GDM1 (cell line): ENCODE data around the gene DEFB131A.
"Not testable (repeated sequence)": the region's sequence is repeated elsewhere in the genome, so short reads cannot be mapped to it uniquely, and the experiment has no call there.

Experiments
- DNase-seq: peaks from one replicate; lab custom pipeline; 2025; lab: John Stamatoyannopoulos, UW

The DEFB131A gene

GRCh38 chr4:9494256-9495035 is 50.2 kb downstream of the DEFB131A start:
- DNase-seq: not testable (repeated sequence)

DNA sequence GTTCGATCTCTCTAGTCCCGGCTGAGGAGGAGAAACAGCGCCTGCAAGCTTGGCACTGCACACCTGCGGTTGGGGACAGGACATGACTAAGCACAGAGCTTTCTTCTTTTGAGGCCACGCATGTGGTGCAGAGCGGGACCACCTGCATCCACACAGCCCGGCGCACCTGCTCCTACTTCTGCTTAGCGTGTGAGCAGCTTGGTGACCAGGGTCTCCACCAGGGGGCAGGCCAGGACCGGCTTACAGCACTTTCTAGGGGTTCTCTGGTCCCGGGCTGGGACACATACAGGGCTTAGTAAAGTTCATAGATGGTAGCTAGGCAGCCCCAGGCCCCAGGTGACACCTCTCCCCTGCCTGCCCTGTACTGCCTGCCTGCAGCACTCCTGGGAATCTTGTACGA is 51.2 kb downstream of the DEFB131A start:
- DNase-seq: peak; percentile 28

- DNase-seq: not testable (repeated sequence)
These were observed 53.6 kb downstream of the DEFB131A start for GRCh38 chr4:9497575-9498467.

DNA sequence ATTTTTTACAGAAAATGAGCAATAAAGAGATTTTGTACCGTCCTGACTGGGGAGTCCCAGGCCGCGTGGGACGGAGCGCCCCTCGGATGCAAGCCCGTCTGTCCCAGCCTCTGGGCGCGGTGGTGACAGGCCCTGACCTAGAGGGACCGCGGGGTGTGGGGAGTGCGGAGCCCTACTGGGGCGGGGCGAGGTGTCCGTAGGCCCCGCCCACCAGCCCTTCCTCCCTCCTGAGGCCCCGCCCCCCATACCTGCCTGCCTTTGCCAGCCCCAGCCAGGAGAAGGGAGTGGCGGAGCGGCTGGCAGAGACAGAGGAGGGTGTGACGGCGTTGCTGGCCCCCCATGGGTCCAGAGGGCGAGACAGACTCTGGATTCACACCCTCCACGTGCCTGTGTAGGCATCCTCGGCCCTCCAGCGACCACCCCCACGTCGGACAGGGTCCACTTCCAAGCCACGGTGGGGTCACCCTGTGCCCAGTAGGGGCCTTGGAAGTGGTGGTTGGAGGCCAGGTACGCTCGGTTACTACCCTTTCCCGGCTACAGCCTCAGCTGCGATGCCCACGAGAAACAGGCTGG is 54.3 kb downstream of the DEFB131A start:
- DNase-seq: not testable (repeated sequence)

DNA sequence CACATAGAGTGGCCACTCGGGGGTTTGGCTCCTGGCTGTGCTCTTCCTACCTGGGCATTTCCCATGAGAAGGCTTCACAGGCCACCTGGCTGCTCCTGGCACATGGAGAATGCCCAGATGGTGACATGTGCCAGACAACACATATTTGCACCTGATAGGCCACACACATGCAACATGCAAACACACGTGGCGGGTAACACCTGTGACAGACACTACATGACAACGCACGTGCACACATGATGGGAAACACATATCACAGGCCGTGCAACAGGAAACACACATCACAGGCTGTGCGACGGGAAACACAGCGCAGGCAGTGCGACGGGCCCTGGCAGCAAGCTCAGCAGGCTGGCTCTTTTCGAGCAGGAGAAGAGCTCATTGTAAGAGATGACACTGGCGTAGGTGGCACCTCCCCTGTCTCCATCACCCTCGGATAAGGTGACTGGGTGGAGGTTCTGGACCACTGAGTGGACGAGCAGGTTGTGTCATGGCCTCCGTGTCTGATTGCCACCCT is 55.8 kb downstream of the DEFB131A start:
- DNase-seq: not testable (repeated sequence)
